ENCODE data around the gene IFRD2. TPM values are rescaled to one million over a fixed set of nuclear protein-coding genes. Genes with fewer than 3 reads are reported as not detected.

The IFRD2 gene
- total RNA-seq, 1 donor from 2014 or later = 54.2 TPM

DNA sequence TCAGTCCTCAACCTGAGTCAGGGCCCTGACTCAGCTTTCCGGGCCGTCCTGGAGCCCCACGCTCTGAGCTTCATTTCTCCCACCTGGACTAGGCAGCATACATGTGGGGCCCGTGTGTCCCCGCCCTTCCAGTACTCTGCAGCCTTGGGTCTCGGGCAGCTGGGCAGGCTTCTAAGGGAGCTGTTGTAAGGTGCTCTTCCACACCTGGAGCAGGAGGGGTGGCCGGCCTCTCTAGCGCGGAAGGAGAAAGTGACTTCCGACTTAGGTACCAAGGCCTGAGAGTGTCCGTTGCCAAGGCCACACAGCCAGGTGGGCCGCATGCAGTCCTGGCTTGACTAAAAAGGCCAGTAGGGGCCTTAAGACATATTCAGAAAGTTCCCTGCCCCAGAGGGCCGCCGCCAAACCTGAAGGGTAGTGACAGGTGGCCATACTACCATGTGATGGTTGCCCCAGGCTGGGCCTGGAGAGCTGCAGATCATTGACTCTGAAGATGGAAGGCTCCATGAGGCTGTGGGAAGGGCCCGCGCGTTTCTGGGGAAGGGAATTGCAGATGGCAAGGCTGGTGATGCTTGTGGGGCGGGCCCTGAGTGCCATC, 32.7 kb downstream of the IFRD2 start:
- Mint-ChIP-seq H3K27me3 (ENCODE audit: unreplicated experiment) (no peaks in the 10 kb centered on the region), H3K4me3 (ENCODE audit: unreplicated experiment) (peak overlapping the region; percentile 68), H3K36me3 (ENCODE audit: unreplicated experiment) (peaks cover 14% of the 10 kb centered on the region), H3K27ac (ENCODE audit: unreplicated experiment) (peak overlapping the region; percentile 83), H3K9me3 (ENCODE audit: unreplicated experiment) (no peaks in the 10 kb centered on the region), H3K4me1 (ENCODE audit: unreplicated experiment) (peaks cover 42% of the 10 kb centered on the region)
- TF ChIP-seq, protein P1, sequence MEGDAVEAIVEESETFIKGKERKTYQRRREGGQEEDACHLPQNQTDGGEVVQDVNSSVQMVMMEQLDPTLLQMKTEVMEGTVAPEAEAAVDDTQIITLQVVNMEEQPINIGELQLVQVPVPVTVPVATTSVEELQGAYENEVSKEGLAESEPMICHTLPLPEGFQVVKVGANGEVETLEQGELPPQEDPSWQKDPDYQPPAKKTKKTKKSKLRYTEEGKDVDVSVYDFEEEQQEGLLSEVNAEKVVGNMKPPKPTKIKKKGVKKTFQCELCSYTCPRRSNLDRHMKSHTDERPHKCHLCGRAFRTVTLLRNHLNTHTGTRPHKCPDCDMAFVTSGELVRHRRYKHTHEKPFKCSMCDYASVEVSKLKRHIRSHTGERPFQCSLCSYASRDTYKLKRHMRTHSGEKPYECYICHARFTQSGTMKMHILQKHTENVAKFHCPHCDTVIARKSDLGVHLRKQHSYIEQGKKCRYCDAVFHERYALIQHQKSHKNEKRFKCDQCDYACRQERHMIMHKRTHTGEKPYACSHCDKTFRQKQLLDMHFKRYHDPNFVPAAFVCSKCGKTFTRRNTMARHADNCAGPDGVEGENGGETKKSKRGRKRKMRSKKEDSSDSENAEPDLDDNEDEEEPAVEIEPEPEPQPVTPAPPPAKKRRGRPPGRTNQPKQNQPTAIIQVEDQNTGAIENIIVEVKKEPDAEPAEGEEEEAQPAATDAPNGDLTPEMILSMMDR (IDR thresholded peaks at IDR 0.05) = no peak
- DNase-seq (ENCODE audit: extremely low spot score, unreplicated experiment) = no peak

DNA sequence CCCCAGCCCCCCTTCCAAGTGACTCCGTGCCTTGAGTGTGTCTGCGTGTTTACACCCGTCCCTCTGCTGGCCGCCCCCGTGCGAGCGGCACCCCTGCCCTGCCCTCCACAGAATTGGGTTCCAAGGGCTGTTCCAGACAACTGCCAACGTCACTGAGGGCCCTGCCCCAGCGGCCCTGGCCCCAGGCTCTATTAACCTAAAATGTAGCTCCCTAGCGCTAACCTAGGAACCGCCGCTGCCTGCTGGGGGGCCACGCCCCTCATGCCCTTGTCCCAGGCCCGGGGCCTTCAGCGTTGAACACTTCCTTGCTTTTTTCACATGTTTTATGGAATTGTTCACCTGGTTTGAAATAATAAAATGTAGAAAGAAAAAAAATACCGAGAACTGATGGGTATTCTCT, 33.2 kb downstream of the IFRD2 start:
- no peak for DNase-seq (ENCODE audit: extremely low spot score, unreplicated experiment)
- H3K4me3 Mint-ChIP-seq (ENCODE audit: unreplicated experiment) = no peak overlapping the region
- H3K9me3 Mint-ChIP-seq (ENCODE audit: unreplicated experiment) = no peaks in the 10 kb centered on the region
- peak overlapping the region; percentile 74 for H3K27ac Mint-ChIP-seq (ENCODE audit: unreplicated experiment)
- peaks cover 37% of the 10 kb centered on the region for H3K4me1 Mint-ChIP-seq (ENCODE audit: unreplicated experiment)
- TF ChIP-seq, protein P1 (IDR thresholded peaks at IDR 0.05) = no peak
- H3K27me3 Mint-ChIP-seq (ENCODE audit: unreplicated experiment) = no peaks in the 10 kb centered on the region
- H3K36me3 Mint-ChIP-seq (ENCODE audit: unreplicated experiment) = peaks cover 14% of the 10 kb centered on the region

DNA sequence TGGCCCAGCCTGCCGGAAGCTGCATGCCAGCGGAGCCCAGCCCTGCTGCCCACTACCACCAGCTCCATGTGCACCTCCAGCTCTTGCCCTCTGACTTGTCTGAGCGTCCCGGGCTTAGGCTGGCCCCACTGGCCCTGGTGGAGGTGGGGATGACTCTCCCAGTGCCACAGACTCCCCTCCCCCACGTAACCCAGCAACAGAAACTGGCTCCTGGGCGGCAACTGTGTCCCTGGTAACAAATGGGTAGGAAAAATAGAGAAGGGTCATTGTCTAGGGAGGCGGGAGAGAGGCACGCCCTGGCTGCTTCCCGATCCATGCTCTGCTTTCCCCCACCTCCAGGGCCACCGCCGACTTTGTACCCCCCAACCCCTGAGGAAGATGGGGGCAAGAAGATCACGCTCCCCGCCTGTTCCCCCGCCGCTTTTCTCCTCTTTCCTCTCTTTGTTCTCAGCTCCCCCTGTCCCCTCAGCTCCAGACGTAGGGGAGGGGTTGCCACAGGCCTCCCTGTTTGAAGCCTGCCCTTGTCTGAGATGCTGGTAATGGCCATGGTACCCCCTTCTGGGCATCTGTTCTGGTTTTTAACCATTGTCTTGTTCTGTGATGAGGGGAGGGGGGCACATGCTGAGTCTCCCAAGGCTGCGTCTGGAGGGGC, 34.1 kb downstream of the IFRD2 start:
- no peak overlapping the region for H3K4me3 Mint-ChIP-seq (ENCODE audit: unreplicated experiment)

DNA sequence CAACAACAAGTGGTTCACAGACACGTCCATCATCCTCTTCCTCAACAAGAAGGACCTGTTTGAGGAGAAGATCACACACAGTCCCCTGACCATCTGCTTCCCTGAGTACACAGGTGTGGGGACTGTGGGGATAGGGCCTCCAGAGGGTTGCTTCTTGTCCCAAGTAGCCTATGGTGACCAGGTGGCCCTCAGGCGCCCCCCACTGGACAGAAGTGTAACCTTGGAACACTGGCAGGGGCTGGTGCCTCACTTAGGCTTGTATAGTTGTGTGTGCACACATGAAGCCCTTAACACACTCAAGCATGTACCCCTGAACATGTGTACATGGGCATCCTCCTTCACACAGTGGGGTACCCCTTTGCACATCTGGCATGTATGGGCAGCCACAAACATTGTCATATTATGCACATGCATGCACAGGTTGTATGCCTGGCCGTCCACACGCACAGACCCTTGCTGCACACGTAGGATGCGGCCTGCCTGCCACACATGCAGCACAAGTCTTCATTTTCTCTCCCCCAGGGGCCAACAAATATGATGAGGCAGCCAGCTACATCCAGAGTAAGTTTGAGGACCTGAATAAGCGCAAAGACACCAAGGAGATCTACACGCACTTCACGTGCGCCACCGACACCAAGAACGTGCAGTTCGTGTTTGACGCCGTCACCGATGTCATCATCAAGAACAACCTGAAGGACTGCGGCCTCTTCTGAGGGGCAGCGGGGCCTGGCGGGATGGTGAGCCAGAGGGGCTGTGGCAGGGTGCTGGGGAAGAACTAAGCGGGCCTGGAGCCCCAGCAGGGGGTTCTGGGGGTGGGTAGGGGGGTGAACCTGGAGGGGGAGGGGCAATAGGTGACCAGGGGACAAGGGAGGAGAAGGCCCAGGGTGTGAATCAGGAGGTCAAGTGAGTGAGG, 35.0 kb downstream of the IFRD2 start:
- Mint-ChIP-seq H3K4me1 (ENCODE audit: unreplicated experiment) (peaks cover 20% of the 10 kb centered on the region), H3K27me3 (ENCODE audit: unreplicated experiment) (no peaks in the 10 kb centered on the region), H3K4me3 (ENCODE audit: unreplicated experiment) (no peak overlapping the region), H3K9me3 (ENCODE audit: unreplicated experiment) (no peaks in the 10 kb centered on the region), H3K36me3 (ENCODE audit: unreplicated experiment) (peaks cover 17% of the 10 kb centered on the region), H3K27ac (ENCODE audit: unreplicated experiment) (peak overlapping the region; percentile 34)
- DNase-seq (ENCODE audit: extremely low spot score, unreplicated experiment) = no peak
- TF ChIP-seq, protein P1 (IDR thresholded peaks at IDR 0.05) = peak; percentile 61

More for the DNA sequence above, 34.1 kb downstream of the IFRD2 start:
- H3K9me3 Mint-ChIP-seq (ENCODE audit: unreplicated experiment) = no peaks in the 10 kb centered on the region
- TF ChIP-seq, protein P1 (IDR thresholded peaks at IDR 0.05) = no peak
- H3K27me3 Mint-ChIP-seq (ENCODE audit: unreplicated experiment) = no peaks in the 10 kb centered on the region
- H3K36me3 Mint-ChIP-seq (ENCODE audit: unreplicated experiment) = peaks cover 17% of the 10 kb centered on the region
- H3K4me1 Mint-ChIP-seq (ENCODE audit: unreplicated experiment) = peaks cover 29% of the 10 kb centered on the region
- DNase-seq (ENCODE audit: extremely low spot score, unreplicated experiment) = no peak
- H3K27ac Mint-ChIP-seq (ENCODE audit: unreplicated experiment) = peak overlapping the region; percentile 74

DNA sequence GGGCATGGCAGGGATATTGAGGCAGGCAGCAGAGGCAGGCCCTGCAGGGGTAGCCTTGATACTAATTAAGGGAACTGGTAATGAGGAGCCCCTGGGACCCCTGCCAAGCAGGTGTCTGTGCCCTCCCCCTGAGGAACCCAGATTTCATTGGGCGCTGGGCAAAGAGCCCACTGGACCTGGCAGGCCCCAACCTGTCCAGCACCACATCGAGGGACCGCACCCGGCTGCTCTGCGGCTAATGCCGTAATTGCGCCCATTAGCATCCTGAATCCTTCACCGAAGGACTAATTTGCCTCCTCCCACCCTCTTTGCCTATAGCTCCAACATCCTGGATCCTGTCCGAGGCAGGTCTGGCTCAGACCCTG, 37.0 kb downstream of the IFRD2 start:
- H3K36me3 Mint-ChIP-seq (ENCODE audit: unreplicated experiment) = peaks cover 20% of the 10 kb centered on the region
- H3K27me3 Mint-ChIP-seq (ENCODE audit: unreplicated experiment) = no peaks in the 10 kb centered on the region
- no peaks in the 10 kb centered on the region for H3K9me3 Mint-ChIP-seq (ENCODE audit: unreplicated experiment)
- no peak overlapping the region for H3K4me3 Mint-ChIP-seq (ENCODE audit: unreplicated experiment)
- DNase-seq (ENCODE audit: extremely low spot score, unreplicated experiment) = no peak
- H3K4me1 Mint-ChIP-seq (ENCODE audit: unreplicated experiment) = peaks cover 16% of the 10 kb centered on the region
- TF ChIP-seq, protein P1 (IDR thresholded peaks at IDR 0.05) = no peak
- no peak overlapping the region for H3K27ac Mint-ChIP-seq (ENCODE audit: unreplicated experiment)

Data from osteocyte (in vitro differentiated cells).